Stimulated activated naive CD8-positive, alpha-beta T cell treated with anti-CD3 and anti-CD28 coated beads, Interleukin-15, amount 100 ng/mL, for 72 hours (primary cell): ENCODE results near the gene RHOB.
"Not testable (repeated sequence)": the region's sequence is repeated elsewhere in the genome, so short reads cannot be mapped to it uniquely, and the experiment has no call there.

Source experiments
- ATAC-seq: fragments of 150-1000 bp; cut with Tn5 transposase; 2 replicates; pipeline ENCODE4 v1.10.0; 2021; ENCODE audit warnings: mild to moderate bottlenecking, moderate library complexity
- DNase-seq, 2 donors: peaks; one replicate each; pipeline ENCODE4 v3.0.0; 2021 to 2022
- H3K27ac Mint-ChIP-seq, 2 donors: one replicate each; pipeline ENCODE4 v1.8.0; 2022; ENCODE audit warnings: mild to moderate bottlenecking in 2 of 2, mixed read lengths in 2 of 2, moderate library complexity in 2 of 2
- H3K27me3 Mint-ChIP-seq: one replicate; pipeline ENCODE4 v1.8.0; 2022; ENCODE audit warnings: mixed read lengths
- H3K4me1 Mint-ChIP-seq: one replicate; pipeline ENCODE4 v1.8.0; 2022; ENCODE audit warnings: mild to moderate bottlenecking, mixed read lengths
- H3K4me3 Mint-ChIP-seq, 2 donors: one replicate each; pipeline ENCODE4 v1.8.0; 2022; ENCODE audit warnings: mild to moderate bottlenecking in 2 of 2, mixed read lengths in 2 of 2, moderate library complexity in 1 of 2
- H3K9me3 Mint-ChIP-seq, 2 donors: one replicate each; pipeline ENCODE4 v1.8.0; 2022; ENCODE audit warnings: mixed read lengths in 2 of 2

RHOB gene

GRCh38 chr2:20484810-20485611 lies 38.1 kb downstream of the RHOB start:
- ATAC-seq (no peak), DNase-seq (no peak)
- Mint-ChIP-seq H3K27me3 (no peaks in the 10 kb centered on the region), H3K9me3 (no peaks in the 10 kb centered on the region), H3K27ac (no peak overlapping the region), H3K4me3 (no peak overlapping the region), H3K4me1 (no peaks in the 10 kb centered on the region)

GRCh38 chr2:20485612-20486388 lies 38.9 kb downstream of the RHOB start:
- Mint-ChIP-seq H3K9me3 (no peaks in the 10 kb centered on the region), H3K27me3 (no peaks in the 10 kb centered on the region), H3K4me1 (no peaks in the 10 kb centered on the region), H3K27ac (no peak overlapping the region), H3K4me3 (no peak overlapping the region)
- DNase-seq (no peak), ATAC-seq (no peak)

- Mint-ChIP-seq H3K27me3 (peaks cover 4% of the 10 kb centered on the region), H3K4me3 (no peak overlapping the region), H3K4me1 (no peaks in the 10 kb centered on the region), H3K9me3 (no peaks in the 10 kb centered on the region), H3K27ac (peak overlapping the region in 1 of 2 donors; percentile 41)
- ATAC-seq (no peak), DNase-seq (no peak)
Observed at GRCh38 chr2:20486571-20486970, 39.7 kb downstream of the RHOB start.

GRCh38 chr2:20487030-20487391 lies 40.1 kb downstream of the RHOB start:
- no peak for ATAC-seq
- H3K4me1 Mint-ChIP-seq: no peaks in the 10 kb centered on the region
- DNase-seq: no peak
- H3K4me3 Mint-ChIP-seq: no peak overlapping the region
- peaks cover 9% of the 10 kb centered on the region for H3K27me3 Mint-ChIP-seq
- H3K27ac Mint-ChIP-seq: peak overlapping the region in 1 of 2 donors; percentile 41
- H3K9me3 Mint-ChIP-seq: no peaks in the 10 kb centered on the region

- Mint-ChIP-seq H3K4me3 (no peak overlapping the region), H3K9me3 (no peaks in the 10 kb centered on the region), H3K27me3 (peaks cover 9% of the 10 kb centered on the region), H3K27ac (no peak overlapping the region), H3K4me1 (no peaks in the 10 kb centered on the region)
- ATAC-seq (no peak), DNase-seq (no peak)
Observed at GRCh38 chr2:20487392-20488174, 40.7 kb downstream of the RHOB start.

GRCh38 chr2:20488201-20488641 lies 41.3 kb downstream of the RHOB start:
- DNase-seq: no peak
- Mint-ChIP-seq H3K27ac (no peak overlapping the region), H3K9me3 (no peaks in the 10 kb centered on the region), H3K4me3 (no peak overlapping the region), H3K27me3 (peaks cover 9% of the 10 kb centered on the region), H3K4me1 (no peaks in the 10 kb centered on the region)
- ATAC-seq: no peak

GRCh38 chr2:20488782-20489181 lies 41.9 kb downstream of the RHOB start:
- Mint-ChIP-seq H3K27me3 (peaks cover 9% of the 10 kb centered on the region), H3K4me1 (no peaks in the 10 kb centered on the region), H3K27ac (no peak overlapping the region), H3K4me3 (no peak overlapping the region), H3K9me3 (no peaks in the 10 kb centered on the region)
- ATAC-seq: no peak
- DNase-seq: no peak

GRCh38 chr2:20490300-20491181 lies 43.7 kb downstream of the RHOB start:
- DNase-seq: no peak
- H3K9me3 Mint-ChIP-seq: no peaks in the 10 kb centered on the region
- no peak overlapping the region for H3K4me3 Mint-ChIP-seq

GRCh38 chr2:20491739-20492531 lies 45.1 kb downstream of the RHOB start:
- DNase-seq: no peak
- no peak overlapping the region for H3K27ac Mint-ChIP-seq
- no peak for ATAC-seq
- peaks cover 9% of the 10 kb centered on the region for H3K27me3 Mint-ChIP-seq
- no peaks in the 10 kb centered on the region for H3K4me1 Mint-ChIP-seq
- no peak overlapping the region for H3K4me3 Mint-ChIP-seq
- H3K9me3 Mint-ChIP-seq: no peaks in the 10 kb centered on the region

More at GRCh38 chr2:20490300-20491181, 43.7 kb downstream of the RHOB start:
- ATAC-seq: no peak
- Mint-ChIP-seq H3K27ac (no peak overlapping the region), H3K4me1 (no peaks in the 10 kb centered on the region), H3K27me3 (peaks cover 9% of the 10 kb centered on the region)

GRCh38 chr2:20493095-20493494 lies 46.2 kb downstream of the RHOB start:
- not testable (repeated sequence) for H3K4me3 Mint-ChIP-seq, H3K27ac Mint-ChIP-seq, DNase-seq, ATAC-seq, H3K4me1 Mint-ChIP-seq, H3K9me3 Mint-ChIP-seq, H3K27me3 Mint-ChIP-seq

GRCh38 chr2:20494241-20494640 lies 47.4 kb downstream of the RHOB start:
- peak overlapping the region; percentile 13 to 19 for H3K27ac Mint-ChIP-seq
- H3K27me3 Mint-ChIP-seq: peaks cover 9% of the 10 kb centered on the region
- no peaks in the 10 kb centered on the region for H3K4me1 Mint-ChIP-seq
- no peak overlapping the region for H3K4me3 Mint-ChIP-seq
- DNase-seq: no peak
- no peaks in the 10 kb centered on the region for H3K9me3 Mint-ChIP-seq
- ATAC-seq: no peak

- no peak overlapping the region for H3K4me3 Mint-ChIP-seq
- H3K9me3 Mint-ChIP-seq: no peaks in the 10 kb centered on the region
- no peak for DNase-seq
- no peaks in the 10 kb centered on the region for H3K4me1 Mint-ChIP-seq
- ATAC-seq: no peak
- no peak overlapping the region for H3K27ac Mint-ChIP-seq
- peaks cover 26% of the 10 kb centered on the region for H3K27me3 Mint-ChIP-seq
Observed at GRCh38 chr2:20496076-20496872, 49.4 kb downstream of the RHOB start.

- no peaks in the 10 kb centered on the region for H3K4me1 Mint-ChIP-seq
- H3K27ac Mint-ChIP-seq: no peak overlapping the region
- ATAC-seq (peak; percentile 54), DNase-seq (no peak)
- H3K4me3 Mint-ChIP-seq: no peak overlapping the region
- peaks cover 20% of the 10 kb centered on the region for H3K27me3 Mint-ChIP-seq
- no peaks in the 10 kb centered on the region for H3K9me3 Mint-ChIP-seq
Observed at GRCh38 chr2:20496942-20497341, 50.1 kb downstream of the RHOB start.
